Activated T-cell treated with anti-CD3 and anti-CD28 coated beads, Interleukin-2, amount 50 U/mL, for 24 hours (primary cell): Measurements from ENCODE around the gene GUCY2D.
"Not testable (repeated sequence)": the region's sequence is repeated elsewhere in the genome, so short reads cannot be mapped to it uniquely, and the experiment has no call there.

Experiments
- DNase-seq: peaks from one replicate; pipeline ENCODE4 v3.0.0-alpha.2; 2020
- H3K27ac Mint-ChIP-seq: 2 replicates; pipeline ENCODE4 v1.8.0; 2020; ENCODE audit warnings: mild to moderate bottlenecking, mixed read lengths
- H3K27me3 Mint-ChIP-seq: 2 replicates; pipeline ENCODE4 v1.8.0; 2020; ENCODE audit warnings: mixed read lengths
- H3K36me3 Mint-ChIP-seq: 2 replicates; pipeline ENCODE4 v1.8.0; 2020; ENCODE audit warnings: low read depth, mixed read lengths
- H3K4me1 Mint-ChIP-seq: 2 replicates; pipeline ENCODE4 v1.8.0; 2020; ENCODE audit warnings: low read depth, mixed read lengths
- H3K4me3 Mint-ChIP-seq: 2 replicates; pipeline ENCODE4 v1.8.0; 2020; ENCODE audit warnings: mild to moderate bottlenecking, moderate library complexity, mixed read lengths
- H3K9me3 Mint-ChIP-seq: 2 replicates; pipeline ENCODE4 v1.8.0; 2020; ENCODE audit warnings: mixed read lengths

Gene GUCY2D

DNA sequence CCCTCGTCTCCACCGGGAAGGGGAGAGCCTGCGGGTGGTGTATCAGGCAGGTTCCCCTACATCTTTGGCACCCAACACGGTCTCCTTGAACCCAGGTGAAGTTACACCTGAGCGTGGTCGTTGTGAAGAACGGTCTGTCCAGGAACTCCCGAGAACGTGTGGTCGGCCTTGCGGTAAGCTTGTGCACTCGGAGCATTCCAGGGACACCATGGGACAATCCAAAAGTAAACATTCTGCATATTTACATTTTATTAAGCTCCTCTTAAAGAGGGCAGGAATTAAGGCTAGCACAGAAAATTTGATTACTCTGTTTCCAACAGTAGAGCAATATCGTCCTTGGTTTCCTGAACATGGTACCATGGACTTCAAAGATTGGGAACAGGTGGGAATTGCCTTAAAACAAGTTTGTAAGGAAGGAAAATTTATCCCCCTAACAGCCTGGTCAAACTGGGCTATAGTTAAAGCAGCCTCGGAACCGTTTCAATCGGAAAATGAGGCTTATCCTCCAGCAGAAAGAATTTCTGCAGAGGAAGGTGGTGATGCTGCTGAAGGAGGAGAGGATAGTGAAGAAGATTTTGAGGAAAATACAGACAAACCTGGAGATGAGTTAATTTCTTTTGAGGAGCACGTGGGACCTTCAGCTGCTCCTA is 54.7 kb downstream of the GUCY2D start:
- H3K9me3 Mint-ChIP-seq = no peaks in the 10 kb centered on the region
- H3K36me3 Mint-ChIP-seq = no peaks in the 10 kb centered on the region
- peaks cover 19% of the 10 kb centered on the region for H3K4me1 Mint-ChIP-seq
- H3K4me3 Mint-ChIP-seq = no peak overlapping the region
- H3K27me3 Mint-ChIP-seq = peaks cover 58% of the 10 kb centered on the region
- H3K27ac Mint-ChIP-seq = no peak overlapping the region
- DNase-seq = no peak

DNA sequence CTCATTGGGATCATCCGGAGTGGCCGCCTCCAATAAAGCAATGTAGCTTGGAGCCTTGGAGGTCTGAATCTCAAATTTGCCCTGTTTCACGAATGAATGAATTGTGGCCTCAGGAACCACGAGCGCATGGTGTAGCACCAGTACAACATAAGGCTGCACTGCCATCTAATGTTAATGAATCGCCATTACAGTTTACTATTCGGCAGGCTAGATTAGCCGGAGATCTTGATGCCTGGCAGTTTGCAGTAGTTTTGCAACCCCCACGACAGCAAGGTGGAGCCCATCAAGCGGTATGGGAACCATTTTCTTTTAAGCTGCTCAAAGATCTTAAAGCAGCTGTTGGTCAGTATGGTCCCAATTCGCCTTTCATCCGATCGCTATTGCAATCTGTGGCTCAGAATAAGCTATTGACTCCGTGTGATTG is 55.3 kb downstream of the GUCY2D start:
- peaks cover 20% of the 10 kb centered on the region for H3K4me1 Mint-ChIP-seq
- no peaks in the 10 kb centered on the region for H3K9me3 Mint-ChIP-seq
- H3K36me3 Mint-ChIP-seq = no peaks in the 10 kb centered on the region
- no peak overlapping the region for H3K4me3 Mint-ChIP-seq
- no peak overlapping the region for H3K27ac Mint-ChIP-seq
- peak; percentile 65 for DNase-seq
- H3K27me3 Mint-ChIP-seq = peaks cover 64% of the 10 kb centered on the region

DNA sequence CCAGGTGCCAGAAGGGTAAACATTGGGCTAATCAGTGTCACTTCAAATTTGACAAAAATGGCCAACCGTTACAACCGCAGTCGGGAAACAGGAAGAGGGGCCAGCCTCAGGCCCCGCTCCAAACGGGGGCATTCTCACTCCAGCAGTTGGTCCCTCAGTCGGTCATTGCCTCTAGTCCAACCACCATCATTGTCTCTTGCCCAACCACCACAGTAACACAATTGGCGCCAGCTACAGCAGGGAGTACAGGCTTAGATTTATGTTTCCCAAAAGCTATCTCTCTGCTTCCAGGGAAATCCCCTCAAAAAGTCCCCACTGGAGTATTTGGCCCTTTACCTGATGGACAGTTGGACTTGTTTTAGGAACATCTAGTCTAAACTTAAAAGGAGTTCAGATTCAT is 56.7 kb downstream of the GUCY2D start:
- H3K27me3 Mint-ChIP-seq = peaks cover 76% of the 10 kb centered on the region
- H3K9me3 Mint-ChIP-seq = no peaks in the 10 kb centered on the region
- H3K4me1 Mint-ChIP-seq = peaks cover 21% of the 10 kb centered on the region
- DNase-seq = no peak
- no peak overlapping the region for H3K4me3 Mint-ChIP-seq
- no peak overlapping the region for H3K27ac Mint-ChIP-seq
- H3K36me3 Mint-ChIP-seq = no peaks in the 10 kb centered on the region

- Mint-ChIP-seq H3K27ac (no peak overlapping the region), H3K4me1 (peaks cover 21% of the 10 kb centered on the region), H3K4me3 (no peak overlapping the region), H3K27me3 (peaks cover 87% of the 10 kb centered on the region), H3K9me3 (no peaks in the 10 kb centered on the region), H3K36me3 (no peaks in the 10 kb centered on the region)
- peak; percentile 49 for DNase-seq
These were observed 57.9 kb downstream of the GUCY2D start for GRCh38 chr17:8060274-8060673.

DNA sequence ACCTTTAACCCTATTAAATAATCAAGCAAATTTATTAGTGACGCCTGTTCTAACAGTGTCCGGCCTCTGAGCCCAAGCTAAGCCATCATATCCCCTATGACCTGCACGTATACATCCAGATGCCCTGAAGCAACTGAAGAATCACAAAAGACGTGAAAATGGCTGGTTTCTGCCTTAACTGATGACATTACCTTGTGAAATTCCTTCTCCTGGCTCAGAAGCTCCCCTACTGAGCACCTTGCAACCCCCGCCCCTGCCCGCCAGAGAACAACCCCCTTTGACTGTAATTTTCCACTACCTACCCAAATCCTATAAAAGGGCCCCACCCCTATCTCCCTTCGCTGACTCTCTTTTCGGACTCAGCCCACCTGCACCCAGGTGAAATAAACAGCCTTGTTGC is 59.4 kb downstream of the GUCY2D start:
- not testable (repeated sequence) for DNase-seq, H3K27ac Mint-ChIP-seq, H3K36me3 Mint-ChIP-seq, H3K4me3 Mint-ChIP-seq, H3K4me1 Mint-ChIP-seq, H3K9me3 Mint-ChIP-seq
- peaks cover 77% of the 10 kb centered on the region for H3K27me3 Mint-ChIP-seq

DNA sequence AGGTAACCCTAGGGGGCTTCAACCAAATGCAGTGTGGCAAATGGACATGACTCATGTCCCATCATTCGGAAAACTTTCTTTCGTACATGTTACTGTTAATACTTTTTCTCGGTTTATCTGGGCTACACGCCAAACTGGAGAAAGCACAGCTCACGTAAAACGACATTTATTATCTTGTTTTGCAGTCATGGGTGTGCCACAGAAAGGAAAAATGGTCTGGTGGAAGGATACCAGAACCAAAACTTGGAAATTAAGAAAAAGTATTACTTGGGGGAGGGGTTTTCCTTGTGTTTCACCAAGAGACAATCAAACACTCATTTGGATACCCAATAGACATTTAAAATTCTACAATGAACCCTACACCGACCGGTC is 60.0 kb downstream of the GUCY2D start:
- Mint-ChIP-seq H3K9me3 (no peaks in the 10 kb centered on the region), H3K36me3 (no peaks in the 10 kb centered on the region), H3K4me3 (no peak overlapping the region), H3K4me1 (peaks cover 4% of the 10 kb centered on the region), H3K27ac (no peak overlapping the region), H3K27me3 (peaks cover 71% of the 10 kb centered on the region)
- DNase-seq = no peak

- Mint-ChIP-seq H3K9me3 (no peaks in the 10 kb centered on the region), H3K36me3 (no peaks in the 10 kb centered on the region), H3K4me1 (peaks cover 2% of the 10 kb centered on the region), H3K27me3 (peaks cover 66% of the 10 kb centered on the region), H3K4me3 (no peak overlapping the region), H3K27ac (no peak overlapping the region)
- no peak for DNase-seq
These were observed 60.5 kb downstream of the GUCY2D start for GRCh38 chr17:8062807-8063483.

GRCh38 chr17:8063761-8064534 is 61.5 kb downstream of the GUCY2D start:
- Mint-ChIP-seq H3K36me3 (no peaks in the 10 kb centered on the region), H3K4me1 (peaks cover 2% of the 10 kb centered on the region), H3K4me3 (no peak overlapping the region), H3K9me3 (no peaks in the 10 kb centered on the region), H3K27me3 (peaks cover 59% of the 10 kb centered on the region), H3K27ac (no peak overlapping the region)
- no peak for DNase-seq

DNA sequence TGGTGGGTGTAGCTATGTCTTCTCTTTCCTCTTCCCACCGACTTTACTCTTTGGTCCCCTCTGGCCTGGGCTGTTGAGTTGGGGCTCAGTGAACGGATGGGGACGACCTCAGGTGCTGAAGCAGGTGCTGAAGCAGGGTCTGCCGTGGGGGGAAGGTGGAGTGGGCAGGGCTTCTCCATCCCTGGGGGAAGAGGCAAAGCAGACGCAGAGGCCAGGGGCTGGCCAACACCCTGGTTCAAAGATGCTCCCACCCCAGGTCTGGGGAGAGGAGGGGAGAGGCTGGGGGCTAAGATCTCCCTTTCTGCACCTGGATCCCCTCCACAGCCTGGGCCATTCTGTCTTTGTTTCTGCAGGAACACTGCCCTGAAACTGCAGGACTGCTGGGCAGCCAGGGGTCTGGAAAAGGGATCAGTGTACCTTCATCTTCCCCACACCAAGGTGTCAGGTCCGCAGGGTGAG is 62.2 kb downstream of the GUCY2D start:
- no peak for DNase-seq
- Mint-ChIP-seq H3K27ac (no peak overlapping the region), H3K4me3 (no peak overlapping the region), H3K27me3 (peaks cover 53% of the 10 kb centered on the region), H3K9me3 (no peaks in the 10 kb centered on the region), H3K36me3 (no peaks in the 10 kb centered on the region), H3K4me1 (peaks cover 2% of the 10 kb centered on the region)

DNA sequence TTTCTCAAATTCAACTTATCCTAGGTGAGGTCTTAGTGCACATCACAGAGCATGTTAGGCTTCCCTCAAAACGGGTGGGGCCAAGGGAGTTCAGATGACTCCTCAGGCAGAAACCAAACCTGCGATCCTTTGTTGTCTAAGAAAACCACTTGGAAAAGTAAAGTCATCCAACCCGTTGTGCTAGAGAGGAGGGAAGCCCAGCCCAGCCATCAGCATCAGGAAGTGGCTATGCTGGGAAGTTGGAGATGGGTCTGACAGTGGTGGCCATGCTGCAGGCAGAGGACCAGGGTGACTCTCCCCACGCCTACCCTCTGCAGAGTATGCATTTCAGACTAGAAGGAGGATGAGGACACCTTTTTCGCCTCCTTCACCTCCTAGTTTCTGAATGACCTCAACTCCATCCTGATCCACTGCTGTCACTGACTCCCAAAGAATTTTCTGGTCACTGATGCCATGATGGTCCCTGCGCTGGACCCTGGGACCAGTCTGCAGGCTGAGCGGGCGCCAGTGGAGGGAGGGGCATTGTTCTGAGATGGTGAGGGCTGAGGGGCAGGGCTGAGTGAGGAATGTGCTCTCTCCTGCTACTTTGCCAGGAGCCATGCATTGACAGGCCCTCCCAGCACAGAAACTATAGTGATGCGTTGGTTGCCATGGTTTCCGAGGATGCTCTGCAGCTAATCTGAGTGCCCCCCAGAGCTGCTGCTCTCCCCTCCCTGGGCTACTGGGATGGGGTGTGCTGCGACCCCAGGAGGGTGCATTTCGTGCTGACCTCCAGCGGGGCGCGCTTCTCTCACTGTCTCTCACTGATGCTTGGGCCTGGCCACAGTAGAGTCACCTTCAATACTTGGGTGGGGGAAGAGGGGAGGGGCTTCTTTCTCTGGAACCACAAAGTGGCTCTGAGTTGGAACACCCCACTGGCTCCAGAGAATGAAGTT is 64.7 kb downstream of the GUCY2D start:
- no peaks in the 10 kb centered on the region for H3K36me3 Mint-ChIP-seq
- H3K27me3 Mint-ChIP-seq = peaks cover 43% of the 10 kb centered on the region
- H3K27ac Mint-ChIP-seq = no peak overlapping the region
- H3K9me3 Mint-ChIP-seq = no peaks in the 10 kb centered on the region
- H3K4me3 Mint-ChIP-seq = no peak overlapping the region
- peaks cover 2% of the 10 kb centered on the region for H3K4me1 Mint-ChIP-seq
- no peak for DNase-seq

GRCh38 chr17:8067806-8068205 is 65.4 kb downstream of the GUCY2D start:
- Mint-ChIP-seq H3K9me3 (no peaks in the 10 kb centered on the region), H3K36me3 (no peaks in the 10 kb centered on the region), H3K4me1 (peaks cover 5% of the 10 kb centered on the region), H3K4me3 (no peak overlapping the region), H3K27me3 (peaks cover 43% of the 10 kb centered on the region), H3K27ac (no peak overlapping the region)
- DNase-seq = no peak

DNA sequence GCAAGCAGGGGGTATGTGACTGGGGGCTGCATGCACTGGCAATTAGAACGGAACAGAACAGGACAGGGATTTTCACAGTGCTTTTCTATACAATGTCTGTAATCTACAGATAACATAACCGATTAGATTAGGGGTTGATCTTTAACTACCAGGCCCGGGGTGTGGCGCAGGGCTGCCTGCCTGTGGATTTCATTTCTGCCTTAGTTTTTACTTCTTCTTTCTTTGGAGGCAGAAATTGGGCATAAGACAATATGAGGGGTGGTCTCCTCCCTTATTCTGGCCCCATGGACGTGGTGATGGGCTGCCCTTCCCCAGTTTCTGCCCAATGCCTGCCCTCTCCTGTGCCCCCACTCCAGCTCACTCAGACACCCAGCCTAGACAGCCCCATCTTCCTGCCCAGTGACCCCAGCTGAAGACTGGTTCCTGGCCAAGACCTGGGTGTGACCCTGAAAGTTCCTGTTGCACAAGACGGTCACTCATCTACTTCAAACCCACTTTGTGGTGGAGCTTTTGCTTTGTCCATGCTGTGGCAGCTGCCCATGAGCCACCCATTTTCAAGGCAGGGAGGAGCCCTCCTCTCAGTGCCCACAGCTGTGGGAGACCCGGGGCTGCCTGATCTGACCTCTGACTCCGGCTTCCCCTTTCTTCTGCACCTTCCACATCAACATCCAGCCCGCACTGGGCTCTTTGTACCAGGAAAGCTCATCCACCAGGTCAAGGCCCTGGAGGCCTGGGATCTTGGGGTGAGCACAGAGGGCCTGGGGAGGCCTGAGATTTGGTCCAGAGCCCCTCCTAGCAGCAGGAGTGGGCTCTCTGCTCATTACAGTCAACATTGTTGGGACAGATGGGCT is 66.5 kb downstream of the GUCY2D start:
- peaks cover 16% of the 10 kb centered on the region for H3K4me1 Mint-ChIP-seq
- no peak overlapping the region for H3K27ac Mint-ChIP-seq
- no peaks in the 10 kb centered on the region for H3K36me3 Mint-ChIP-seq
- H3K4me3 Mint-ChIP-seq = no peak overlapping the region
- no peak for DNase-seq
- H3K9me3 Mint-ChIP-seq = no peaks in the 10 kb centered on the region
- H3K27me3 Mint-ChIP-seq = peaks cover 44% of the 10 kb centered on the region

DNA sequence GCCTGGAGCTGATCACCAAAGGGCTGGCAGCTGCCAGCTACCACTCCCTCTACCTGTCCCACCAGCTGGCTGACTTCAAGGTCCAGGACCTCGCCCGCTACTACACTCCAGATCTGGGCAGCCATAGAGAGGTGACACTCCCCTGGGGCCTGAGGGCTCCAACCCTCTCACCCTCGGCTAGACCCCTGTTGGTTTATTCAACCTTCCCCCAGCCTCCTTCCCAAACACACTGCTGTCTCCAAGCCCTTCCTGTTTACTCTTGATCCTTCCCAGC is 67.1 kb downstream of the GUCY2D start:
- H3K27ac Mint-ChIP-seq = no peak overlapping the region
- no peak overlapping the region for H3K4me3 Mint-ChIP-seq
- peaks cover 45% of the 10 kb centered on the region for H3K27me3 Mint-ChIP-seq

More for the DNA sequence above, 67.1 kb downstream of the GUCY2D start:
- Mint-ChIP-seq H3K36me3 (no peaks in the 10 kb centered on the region), H3K9me3 (no peaks in the 10 kb centered on the region), H3K4me1 (peaks cover 18% of the 10 kb centered on the region)
- no peak for DNase-seq
